Suprapubic skin (tissue), 4 donors: ENCODE data around the gene RAB23.

Experiments
- CTCF ChIP-seq, 2 donors: fragments of 200-600 bp in 1 of 2; fragments of 450-650 bp in 1 of 2; sonication (generic) in 1 of 2; IDR thresholded peaks; one replicate each; pipeline ENCODE4 v1.5.1; 2016 to 2019; ENCODE audit warnings: antibody characterized with exemption in 2 of 2, mild to moderate bottlenecking in 1 of 2, moderate library complexity in 1 of 2
- EP300 ChIP-seq: sonication (generic); formaldehyde crosslinking; IDR thresholded peaks from one replicate; pipeline ENCODE4 v1.6.1; 2017; ENCODE audit warnings: antibody characterized with exemption
- POLR2A ChIP-seq, 2 donors: fragments of 450-650 bp; IDR thresholded peaks; one replicate each; pipeline ENCODE4 v1.6.1; 2017; ENCODE audit warnings: antibody characterized with exemption in 2 of 2, mild to moderate bottlenecking in 2 of 2, moderate library complexity in 2 of 2
- POLR2AphosphoS5 ChIP-seq, 3 donors: sonication (generic); formaldehyde crosslinking; IDR thresholded peaks; one replicate each; pipeline ENCODE4 v1.6.1; 2017; ENCODE audit warnings: antibody characterized with exemption in 3 of 3

GRCh38 chr6:57252975-57253374 lies 30.9 kb upstream of the RAB23 start:
- no peak for TF ChIP-seq CTCF (IDR thresholded peaks at IDR 0.05)
- TF ChIP-seq EP300: no peak
- TF ChIP-seq POLR2AphosphoS5 (IDR thresholded peaks at IDR 0.05): no peak
- no peak for TF ChIP-seq POLR2A (IDR thresholded peaks at IDR 0.05)
